ENCODE results near the gene CSNK1E.

- TF ChIP-seq, protein P1, sequence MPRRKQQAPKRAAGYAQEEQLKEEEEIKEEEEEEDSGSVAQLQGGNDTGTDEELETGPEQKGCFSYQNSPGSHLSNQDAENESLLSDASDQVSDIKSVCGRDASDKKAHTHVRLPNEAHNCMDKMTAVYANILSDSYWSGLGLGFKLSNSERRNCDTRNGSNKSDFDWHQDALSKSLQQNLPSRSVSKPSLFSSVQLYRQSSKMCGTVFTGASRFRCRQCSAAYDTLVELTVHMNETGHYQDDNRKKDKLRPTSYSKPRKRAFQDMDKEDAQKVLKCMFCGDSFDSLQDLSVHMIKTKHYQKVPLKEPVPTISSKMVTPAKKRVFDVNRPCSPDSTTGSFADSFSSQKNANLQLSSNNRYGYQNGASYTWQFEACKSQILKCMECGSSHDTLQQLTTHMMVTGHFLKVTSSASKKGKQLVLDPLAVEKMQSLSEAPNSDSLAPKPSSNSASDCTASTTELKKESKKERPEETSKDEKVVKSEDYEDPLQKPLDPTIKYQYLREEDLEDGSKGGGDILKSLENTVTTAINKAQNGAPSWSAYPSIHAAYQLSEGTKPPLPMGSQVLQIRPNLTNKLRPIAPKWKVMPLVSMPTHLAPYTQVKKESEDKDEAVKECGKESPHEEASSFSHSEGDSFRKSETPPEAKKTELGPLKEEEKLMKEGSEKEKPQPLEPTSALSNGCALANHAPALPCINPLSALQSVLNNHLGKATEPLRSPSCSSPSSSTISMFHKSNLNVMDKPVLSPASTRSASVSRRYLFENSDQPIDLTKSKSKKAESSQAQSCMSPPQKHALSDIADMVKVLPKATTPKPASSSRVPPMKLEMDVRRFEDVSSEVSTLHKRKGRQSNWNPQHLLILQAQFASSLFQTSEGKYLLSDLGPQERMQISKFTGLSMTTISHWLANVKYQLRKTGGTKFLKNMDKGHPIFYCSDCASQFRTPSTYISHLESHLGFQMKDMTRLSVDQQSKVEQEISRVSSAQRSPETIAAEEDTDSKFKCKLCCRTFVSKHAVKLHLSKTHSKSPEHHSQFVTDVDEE (CRISPR knock-in tag; IDR thresholded peaks at IDR 0.05), result no peak
- no peak for TF ChIP-seq TOX (CRISPR knock-in tag; IDR thresholded peaks at IDR 0.05; ENCODE audit: borderline replicate concordance)
- no peak for TF ChIP-seq ZFP3 (CRISPR knock-in tag; IDR thresholded peaks at IDR 0.05)
- TF ChIP-seq, protein P2, sequence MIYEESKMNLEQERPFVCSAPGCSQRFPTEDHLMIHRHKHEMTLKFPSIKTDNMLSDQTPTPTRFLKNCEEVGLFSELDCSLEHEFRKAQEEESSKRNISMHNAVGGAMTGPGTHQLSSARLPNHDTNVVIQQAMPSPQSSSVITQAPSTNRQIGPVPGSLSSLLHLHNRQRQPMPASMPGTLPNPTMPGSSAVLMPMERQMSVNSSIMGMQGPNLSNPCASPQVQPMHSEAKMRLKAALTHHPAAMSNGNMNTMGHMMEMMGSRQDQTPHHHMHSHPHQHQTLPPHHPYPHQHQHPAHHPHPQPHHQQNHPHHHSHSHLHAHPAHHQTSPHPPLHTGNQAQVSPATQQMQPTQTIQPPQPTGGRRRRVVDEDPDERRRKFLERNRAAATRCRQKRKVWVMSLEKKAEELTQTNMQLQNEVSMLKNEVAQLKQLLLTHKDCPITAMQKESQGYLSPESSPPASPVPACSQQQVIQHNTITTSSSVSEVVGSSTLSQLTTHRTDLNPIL (CRISPR knock-in tag; IDR thresholded peaks at IDR 0.05; ENCODE audit: low read depth), result no peak
- TF ChIP-seq ZFP30 (CRISPR knock-in tag; IDR thresholded peaks at IDR 0.05), result no peak
- no peak for TF ChIP-seq ZC3H10 (CRISPR knock-in tag; IDR thresholded peaks at IDR 0.05)
- no peak for TF ChIP-seq SNAI2 (CRISPR knock-in tag; IDR thresholded peaks at IDR 0.05)
Measured at GRCh38 chr22:38267086-38267485, 50.1 kb downstream of the CSNK1E start.

Measured in SK-N-SH treated with all-trans-retinoic acid at 6 μM for 48 hours (cell line).